ENCODE measurements around the gene MACROD2.

DNA sequence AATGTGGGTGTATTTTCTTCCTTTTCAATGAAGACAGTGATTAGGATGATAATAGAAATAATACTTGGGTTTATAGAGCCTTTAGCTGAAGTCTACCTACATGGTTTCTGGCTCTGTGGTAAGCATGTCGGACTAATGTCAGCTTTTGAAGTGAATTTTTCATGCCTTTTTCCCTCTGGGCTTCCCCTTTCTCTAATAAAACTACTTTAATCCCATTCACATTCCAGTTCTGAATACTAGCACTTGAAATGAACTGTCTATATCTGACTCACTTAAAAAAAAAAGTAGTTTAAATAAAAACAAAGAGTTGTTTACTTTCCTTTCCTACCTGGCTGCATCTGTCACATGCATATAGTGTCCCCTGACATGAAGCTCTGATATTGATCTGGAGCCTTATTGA, 888.0 kb downstream of the MACROD2 start:
- TF ChIP-seq, protein P1, sequence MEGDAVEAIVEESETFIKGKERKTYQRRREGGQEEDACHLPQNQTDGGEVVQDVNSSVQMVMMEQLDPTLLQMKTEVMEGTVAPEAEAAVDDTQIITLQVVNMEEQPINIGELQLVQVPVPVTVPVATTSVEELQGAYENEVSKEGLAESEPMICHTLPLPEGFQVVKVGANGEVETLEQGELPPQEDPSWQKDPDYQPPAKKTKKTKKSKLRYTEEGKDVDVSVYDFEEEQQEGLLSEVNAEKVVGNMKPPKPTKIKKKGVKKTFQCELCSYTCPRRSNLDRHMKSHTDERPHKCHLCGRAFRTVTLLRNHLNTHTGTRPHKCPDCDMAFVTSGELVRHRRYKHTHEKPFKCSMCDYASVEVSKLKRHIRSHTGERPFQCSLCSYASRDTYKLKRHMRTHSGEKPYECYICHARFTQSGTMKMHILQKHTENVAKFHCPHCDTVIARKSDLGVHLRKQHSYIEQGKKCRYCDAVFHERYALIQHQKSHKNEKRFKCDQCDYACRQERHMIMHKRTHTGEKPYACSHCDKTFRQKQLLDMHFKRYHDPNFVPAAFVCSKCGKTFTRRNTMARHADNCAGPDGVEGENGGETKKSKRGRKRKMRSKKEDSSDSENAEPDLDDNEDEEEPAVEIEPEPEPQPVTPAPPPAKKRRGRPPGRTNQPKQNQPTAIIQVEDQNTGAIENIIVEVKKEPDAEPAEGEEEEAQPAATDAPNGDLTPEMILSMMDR (IDR thresholded peaks at IDR 0.05) = no peak
- no peak for TF ChIP-seq POLR2AphosphoS5 (IDR thresholded peaks at IDR 0.05)

Data from suprapubic skin (tissue), 3 donors.